NT2/D1 (cell line): ENCODE measurements around the gene GAL3ST3.

Source experiments
- SUZ12 ChIP-seq: IDR thresholded peaks from 2 replicates; pipeline ENCODE4 v1.6.1; 2011; ENCODE audit not compliant: insufficient read length, insufficient read depth; ENCODE audit errors: extremely low read depth
- ZNF274 ChIP-seq: IDR thresholded peaks from 2 replicates; pipeline ENCODE4 v1.6.1; 2011; ENCODE audit warnings: mild to moderate bottlenecking, low read depth, low read length

DNA sequence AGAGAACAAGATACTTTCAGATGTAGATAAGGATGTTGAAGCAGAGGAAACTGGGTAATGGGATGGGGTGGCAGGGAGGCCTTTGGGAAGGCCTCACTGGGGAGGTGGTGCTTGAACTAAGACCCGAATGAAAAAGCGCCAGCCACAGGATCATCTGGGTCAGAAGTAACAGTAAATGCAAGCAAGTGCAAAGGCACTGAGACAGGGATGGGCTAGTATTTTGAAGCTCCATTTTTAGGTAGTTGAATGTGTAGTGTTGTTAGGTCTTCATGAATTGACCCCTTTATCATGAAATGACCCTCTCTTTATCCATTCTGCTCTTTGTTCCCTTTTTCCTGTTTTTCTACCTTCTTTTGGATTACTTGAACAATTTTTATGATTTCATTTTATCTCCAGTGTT, 14.9 kb upstream of the GAL3ST3 start:
- no peak for TF ChIP-seq ZNF274
- no peak for TF ChIP-seq SUZ12
